HEK293 (cell line): Measurements from ENCODE around the gene MAPK12.
A peak's percentile ranks its signal among the peaks of the same experiment; 100 is the strongest.

ENCODE experiments used
- EGR2 ChIP-seq: fragments of 450-650 bp; formaldehyde crosslinking; IDR thresholded peaks from 2 replicates; pipeline ENCODE4 v1.5.1; 2016; ENCODE audit warnings: low read depth, missing biosample characterization, missing genetic modification characterization
- HOXA7 ChIP-seq: sonication (generic); formaldehyde crosslinking; IDR thresholded peaks from 2 replicates; pipeline ENCODE4 v1.8.1; 2022; ENCODE audit warnings: missing genetic modification reagents, borderline replicate concordance
- HOXC10 ChIP-seq: sonication (generic); formaldehyde crosslinking; IDR thresholded peaks from 2 replicates; pipeline ENCODE4 v1.8.1; 2023; ENCODE audit warnings: mild to moderate bottlenecking, missing genetic modification reagents
- KLF1 ChIP-seq: fragments of 450-650 bp; formaldehyde crosslinking; IDR thresholded peaks from 2 replicates; pipeline ENCODE4 v1.5.1; 2016; ENCODE audit warnings: missing biosample characterization, missing genetic modification characterization
- KLF9 ChIP-seq: fragments of 450-650 bp; formaldehyde crosslinking; IDR thresholded peaks from 2 replicates; pipeline ENCODE4 v1.5.1; 2016; ENCODE audit warnings: missing biosample characterization, missing genetic modification characterization, low read depth
- OVOL3 ChIP-seq: fragments of 450-650 bp; formaldehyde crosslinking; IDR thresholded peaks from 2 replicates; pipeline ENCODE4 v1.5.1; 2016; ENCODE audit warnings: missing biosample characterization, missing genetic modification characterization
- PRDM10 ChIP-seq: fragments of 450-650 bp; formaldehyde crosslinking; IDR thresholded peaks from 2 replicates; pipeline ENCODE4 v1.5.1; 2016; ENCODE audit warnings: missing biosample characterization, missing genetic modification characterization
- SCRT1 ChIP-seq: fragments of 450-650 bp; formaldehyde crosslinking; IDR thresholded peaks from 2 replicates; pipeline ENCODE4 v1.5.1; 2016; ENCODE audit warnings: missing biosample characterization, missing genetic modification characterization, borderline replicate concordance
- TCF7L2 ChIP-seq: IDR thresholded peaks from 2 replicates; pipeline ENCODE4 v1.6.1; 2011; ENCODE audit warnings: low read depth, mild to moderate bottlenecking, inconsistent platforms, low read length, moderate library complexity, borderline replicate concordance
- ZBTB1 ChIP-seq: fragments of 450-650 bp; formaldehyde crosslinking; IDR thresholded peaks from 2 replicates; pipeline ENCODE4 v1.5.1; 2016; ENCODE audit warnings: missing biosample characterization, missing genetic modification characterization
- ZBTB26 ChIP-seq: fragments of 450-650 bp; formaldehyde crosslinking; optimal IDR thresholded peaks from 2 replicates; pipeline ENCODE3; 2016; ENCODE audit warnings: missing biosample characterization, mild to moderate bottlenecking, missing genetic modification characterization
- ZFP3 ChIP-seq: fragments of 450-650 bp; formaldehyde crosslinking; IDR thresholded peaks from 2 replicates; pipeline ENCODE4 v1.5.1; 2016; ENCODE audit warnings: low read depth, missing biosample characterization, missing genetic modification characterization
- ZNF133 ChIP-seq: fragments of 450-650 bp; formaldehyde crosslinking; IDR thresholded peaks from 2 replicates; pipeline ENCODE4 v1.5.1; 2016; ENCODE audit warnings: missing biosample characterization, missing genetic modification characterization
- ZNF202 ChIP-seq: fragments of 450-650 bp; formaldehyde crosslinking; IDR thresholded peaks from 2 replicates; pipeline ENCODE4 v1.5.1; 2016; ENCODE audit warnings: missing biosample characterization, missing genetic modification characterization, borderline replicate concordance
- ZNF248 ChIP-seq: fragments of 450-650 bp; formaldehyde crosslinking; IDR thresholded peaks from 2 replicates; pipeline ENCODE4 v1.5.1; 2017; ENCODE audit warnings: missing biosample characterization, missing genetic modification characterization
- ZNF324 ChIP-seq: fragments of 450-650 bp; formaldehyde crosslinking; IDR thresholded peaks from 2 replicates; pipeline ENCODE4 v1.5.1; 2016; ENCODE audit warnings: missing biosample characterization, missing genetic modification characterization
- ZNF423 ChIP-seq: fragments of 450-650 bp; formaldehyde crosslinking; IDR thresholded peaks from 2 replicates; pipeline ENCODE4 v1.5.1; 2016; ENCODE audit warnings: missing biosample characterization, missing genetic modification characterization
- ZNF510 ChIP-seq: fragments of 450-650 bp; formaldehyde crosslinking; IDR thresholded peaks from 2 replicates; pipeline ENCODE4 v1.5.1; 2018; ENCODE audit warnings: mild to moderate bottlenecking, missing genetic modification characterization, missing biosample characterization; ENCODE audit not compliant: insufficient replicate concordance
- ZNF529 ChIP-seq: fragments of 450-650 bp; formaldehyde crosslinking; IDR thresholded peaks from 2 replicates; pipeline ENCODE4 v1.5.1; 2017; ENCODE audit warnings: missing genetic modification characterization, missing biosample characterization; ENCODE audit not compliant: insufficient replicate concordance
- ZNF660 ChIP-seq: fragments of 450-650 bp; IDR thresholded peaks from 2 replicates; pipeline ENCODE4 v1.5.1; 2018; ENCODE audit warnings: missing biosample characterization, mild to moderate bottlenecking, missing genetic modification characterization
- ZNF776 ChIP-seq: fragments of 450-650 bp; formaldehyde crosslinking; IDR thresholded peaks from 2 replicates; pipeline ENCODE4 v1.5.0; 2017; ENCODE audit warnings: missing biosample characterization, missing genetic modification characterization, borderline replicate concordance
- ZNF843 ChIP-seq: fragments of 450-650 bp; formaldehyde crosslinking; IDR thresholded peaks from 2 replicates; pipeline ENCODE4 v1.5.1; 2016; ENCODE audit warnings: missing biosample characterization, missing genetic modification characterization
- ZSCAN23 ChIP-seq: fragments of 450-650 bp; formaldehyde crosslinking; IDR thresholded peaks from 2 replicates; pipeline ENCODE4 v1.5.1; 2016; ENCODE audit warnings: missing biosample characterization, missing genetic modification characterization
- TF ChIP-seq, protein P1 (sequence below): fragments of 450-650 bp; formaldehyde crosslinking; IDR thresholded peaks from 2 replicates; pipeline ENCODE4; 2016; ENCODE audit warnings: missing biosample characterization, missing genetic modification characterization
- TF ChIP-seq, protein P2 (sequence below): fragments of 450-650 bp; formaldehyde crosslinking; IDR thresholded peaks from 2 replicates; pipeline ENCODE4 v1.5.1; 2016; ENCODE audit warnings: missing biosample characterization, missing genetic modification characterization
- TF ChIP-seq, protein P3 (sequence below): fragments of 450-650 bp; formaldehyde crosslinking; IDR thresholded peaks from 2 replicates; pipeline ENCODE4 v1.5.1; 2017; ENCODE audit warnings: missing biosample characterization, missing genetic modification characterization

Gene MAPK12

DNA sequence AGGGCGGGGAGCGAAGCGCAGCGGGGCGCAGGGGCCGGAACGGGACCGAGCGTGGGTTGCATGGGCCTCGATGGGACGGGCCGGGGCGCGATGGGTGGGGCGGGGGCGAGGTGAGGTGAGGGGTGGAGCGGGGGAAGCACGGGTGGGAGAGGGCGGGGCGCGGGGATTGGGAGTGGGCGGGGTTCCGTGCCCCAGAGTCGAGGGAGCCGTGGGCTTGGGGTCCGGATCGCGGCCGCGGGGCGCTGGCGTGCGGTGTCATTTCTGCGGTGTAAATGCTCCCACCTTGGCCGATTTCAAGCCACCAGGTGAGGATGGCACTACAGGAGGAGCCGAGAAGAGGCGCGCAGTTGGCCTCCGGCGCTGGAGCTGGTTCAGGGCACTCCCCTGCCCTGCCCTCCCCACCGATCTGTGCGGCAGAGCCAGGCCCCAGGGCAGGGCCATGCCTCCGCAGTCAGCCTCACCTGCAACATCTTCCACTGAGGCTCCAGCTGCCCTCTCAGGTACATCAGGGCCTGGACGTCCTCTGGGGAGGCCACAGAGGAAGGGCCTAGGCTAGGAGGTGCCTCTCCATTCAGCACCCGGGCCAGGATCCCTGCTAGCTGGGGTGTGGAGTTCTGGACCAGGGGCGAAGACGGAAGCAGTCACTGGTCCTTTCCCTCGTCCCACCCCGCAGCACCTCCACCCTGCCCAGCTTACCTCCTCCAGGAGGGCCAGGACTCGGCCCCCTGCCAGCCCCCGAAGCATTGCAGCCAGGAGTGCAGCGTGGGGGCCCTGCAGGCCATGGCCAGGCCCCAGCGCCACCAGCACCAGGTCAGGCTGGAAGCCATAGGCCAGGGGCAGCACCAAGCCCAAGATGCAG is 16.0 kb downstream of the MAPK12 start (continued):
- TF ChIP-seq HOXA7 = no peak
- TF ChIP-seq ZNF423 (tag by site-specific recombination) = no peak
- no peak for TF ChIP-seq ZNF529 (tag by site-specific recombination)
- no peak for TF ChIP-seq ZNF324 (tag by site-specific recombination)
- no peak for TF ChIP-seq ZNF843 (tag by site-specific recombination)
- no peak for TF ChIP-seq ZSCAN23 (tag by site-specific recombination)
- peak; percentile 85 for TF ChIP-seq KLF9 (tag by site-specific recombination)
- TF ChIP-seq PRDM10 = 0 out of 2 replicates have a peak, but pooled peaks have one; percentile 1
- peak; percentile 88 for TF ChIP-seq KLF1 (tag by site-specific recombination)
- no peak for TF ChIP-seq ZBTB1
- no peak for TF ChIP-seq OVOL3 (tag by site-specific recombination)
- TF ChIP-seq, protein P1, sequence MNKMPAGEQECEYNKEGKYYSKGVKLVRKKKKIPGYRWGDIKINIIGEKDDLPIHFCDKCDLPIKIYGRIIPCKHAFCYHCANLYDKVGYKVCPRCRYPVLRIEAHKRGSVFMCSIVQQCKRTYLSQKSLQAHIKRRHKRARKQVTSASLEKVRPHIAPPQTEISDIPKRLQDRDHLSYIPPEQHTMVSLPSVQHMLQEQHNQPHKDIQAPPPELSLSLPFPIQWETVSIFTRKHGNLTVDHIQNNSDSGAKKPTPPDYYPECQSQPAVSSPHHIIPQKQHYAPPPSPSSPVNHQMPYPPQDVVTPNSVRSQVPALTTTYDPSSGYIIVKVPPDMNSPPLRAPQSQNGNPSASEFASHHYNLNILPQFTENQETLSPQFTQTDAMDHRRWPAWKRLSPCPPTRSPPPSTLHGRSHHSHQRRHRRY (tag by site-specific recombination) = no peak
- no peak for TF ChIP-seq ZNF202 (tag by site-specific recombination)
- no peak for TF ChIP-seq ZNF660 (tag by site-specific recombination)
- TF ChIP-seq, protein P2, sequence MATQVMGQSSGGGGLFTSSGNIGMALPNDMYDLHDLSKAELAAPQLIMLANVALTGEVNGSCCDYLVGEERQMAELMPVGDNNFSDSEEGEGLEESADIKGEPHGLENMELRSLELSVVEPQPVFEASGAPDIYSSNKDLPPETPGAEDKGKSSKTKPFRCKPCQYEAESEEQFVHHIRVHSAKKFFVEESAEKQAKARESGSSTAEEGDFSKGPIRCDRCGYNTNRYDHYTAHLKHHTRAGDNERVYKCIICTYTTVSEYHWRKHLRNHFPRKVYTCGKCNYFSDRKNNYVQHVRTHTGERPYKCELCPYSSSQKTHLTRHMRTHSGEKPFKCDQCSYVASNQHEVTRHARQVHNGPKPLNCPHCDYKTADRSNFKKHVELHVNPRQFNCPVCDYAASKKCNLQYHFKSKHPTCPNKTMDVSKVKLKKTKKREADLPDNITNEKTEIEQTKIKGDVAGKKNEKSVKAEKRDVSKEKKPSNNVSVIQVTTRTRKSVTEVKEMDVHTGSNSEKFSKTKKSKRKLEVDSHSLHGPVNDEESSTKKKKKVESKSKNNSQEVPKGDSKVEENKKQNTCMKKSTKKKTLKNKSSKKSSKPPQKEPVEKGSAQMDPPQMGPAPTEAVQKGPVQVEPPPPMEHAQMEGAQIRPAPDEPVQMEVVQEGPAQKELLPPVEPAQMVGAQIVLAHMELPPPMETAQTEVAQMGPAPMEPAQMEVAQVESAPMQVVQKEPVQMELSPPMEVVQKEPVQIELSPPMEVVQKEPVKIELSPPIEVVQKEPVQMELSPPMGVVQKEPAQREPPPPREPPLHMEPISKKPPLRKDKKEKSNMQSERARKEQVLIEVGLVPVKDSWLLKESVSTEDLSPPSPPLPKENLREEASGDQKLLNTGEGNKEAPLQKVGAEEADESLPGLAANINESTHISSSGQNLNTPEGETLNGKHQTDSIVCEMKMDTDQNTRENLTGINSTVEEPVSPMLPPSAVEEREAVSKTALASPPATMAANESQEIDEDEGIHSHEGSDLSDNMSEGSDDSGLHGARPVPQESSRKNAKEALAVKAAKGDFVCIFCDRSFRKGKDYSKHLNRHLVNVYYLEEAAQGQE = no peak
- TF ChIP-seq, protein P3, sequence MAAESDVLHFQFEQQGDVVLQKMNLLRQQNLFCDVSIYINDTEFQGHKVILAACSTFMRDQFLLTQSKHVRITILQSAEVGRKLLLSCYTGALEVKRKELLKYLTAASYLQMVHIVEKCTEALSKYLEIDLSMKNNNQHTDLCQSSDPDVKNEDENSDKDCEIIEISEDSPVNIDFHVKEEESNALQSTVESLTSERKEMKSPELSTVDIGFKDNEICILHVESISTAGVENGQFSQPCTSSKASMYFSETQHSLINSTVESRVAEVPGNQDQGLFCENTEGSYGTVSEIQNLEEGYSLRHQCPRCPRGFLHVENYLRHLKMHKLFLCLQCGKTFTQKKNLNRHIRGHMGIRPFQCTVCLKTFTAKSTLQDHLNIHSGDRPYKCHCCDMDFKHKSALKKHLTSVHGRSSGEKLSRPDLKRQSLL = peak; percentile 64
- no peak for TF ChIP-seq ZFP3 (tag by site-specific recombination)
- TF ChIP-seq TCF7L2 = no peak
- no peak for TF ChIP-seq SCRT1
- no peak for TF ChIP-seq ZNF510
- no peak for TF ChIP-seq ZNF776 (tag by site-specific recombination)
- no peak for TF ChIP-seq HOXC10
- peak; percentile 18 for TF ChIP-seq ZBTB26
- no peak for TF ChIP-seq ZNF133 (tag by site-specific recombination)
- no peak for TF ChIP-seq ZNF248 (tag by site-specific recombination)
- peak; percentile 60; the same call in 1 of the 2 replicates for TF ChIP-seq EGR2 (tag by site-specific recombination)
